Stimulated activated CD4-positive, alpha-beta T cell treated with anti-CD3 and anti-CD28 coated beads, Interleukin-4, amount 100 ng/mL, for 1 hour (primary cell): ENCODE results near the gene KIF2C.
"Not testable (repeated sequence)": the region's sequence is repeated elsewhere in the genome, so short reads cannot be mapped to it uniquely, and the experiment has no call there.

ENCODE experiments used
- DNase-seq: peaks from one replicate; pipeline ENCODE4 v3.0.0-alpha.2; 2020

Gene KIF2C

GRCh38 chr1:44739307-44740178, at the start of gene KIF2C:
Gene KIF2C (plus strand): TSS chr1:44739837. CDS start chr1:44739933, 96 bp downstream.
- DNase-seq: peak; percentile 97

DNA sequence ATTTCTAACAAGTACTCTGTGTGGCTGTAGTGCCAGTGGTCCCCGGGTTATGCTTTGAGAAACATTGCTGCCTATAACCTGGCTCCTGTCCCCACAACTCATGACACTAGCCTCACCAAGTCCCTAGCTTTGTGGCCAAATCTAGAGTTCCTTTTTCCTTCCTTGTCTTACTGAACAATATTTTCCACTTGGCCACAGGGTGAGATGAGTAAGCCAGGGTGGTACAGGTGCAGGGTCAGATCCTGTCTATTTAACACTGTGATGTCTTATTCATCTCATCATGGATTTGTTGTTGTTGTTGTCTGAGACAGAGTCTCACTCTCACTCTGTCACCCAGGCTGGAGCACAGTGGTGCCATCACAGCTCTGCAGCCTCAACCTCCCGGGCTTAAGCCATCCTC, 46.5 kb upstream of the KIF2C start:
- no peak for DNase-seq

GRCh38 chr1:44693900-44694299, 45.7 kb upstream of the KIF2C start:
- DNase-seq: no peak

DNA sequence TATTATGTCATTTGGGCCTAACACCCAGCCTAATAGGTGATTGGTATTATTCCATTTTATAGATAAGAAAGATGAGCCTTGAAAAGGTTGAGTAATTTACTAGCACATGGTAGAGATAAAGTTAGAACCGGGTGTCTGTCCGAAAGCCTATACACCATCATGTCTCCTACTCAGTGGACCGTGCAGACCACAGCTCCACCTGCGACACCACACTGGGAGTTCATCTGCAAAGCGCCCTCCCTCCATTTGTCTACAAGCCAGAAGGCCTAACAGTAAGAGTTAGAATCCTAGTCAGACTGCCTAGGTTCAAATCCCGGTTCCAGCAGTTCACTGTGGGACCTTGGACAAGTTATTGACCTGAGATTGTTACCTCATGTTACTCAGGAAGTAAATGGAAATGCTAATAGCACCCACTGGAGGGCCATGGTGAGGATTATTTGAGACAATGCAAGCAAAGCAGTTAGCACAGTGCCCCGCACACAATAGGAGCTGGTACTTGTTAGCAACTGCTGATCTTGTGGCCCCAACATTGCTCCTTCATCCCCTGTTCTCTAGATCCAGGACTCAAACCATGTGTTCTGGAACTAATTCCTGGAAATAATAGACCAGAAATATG, 44.7 kb upstream of the KIF2C start:
- no peak for DNase-seq

DNA sequence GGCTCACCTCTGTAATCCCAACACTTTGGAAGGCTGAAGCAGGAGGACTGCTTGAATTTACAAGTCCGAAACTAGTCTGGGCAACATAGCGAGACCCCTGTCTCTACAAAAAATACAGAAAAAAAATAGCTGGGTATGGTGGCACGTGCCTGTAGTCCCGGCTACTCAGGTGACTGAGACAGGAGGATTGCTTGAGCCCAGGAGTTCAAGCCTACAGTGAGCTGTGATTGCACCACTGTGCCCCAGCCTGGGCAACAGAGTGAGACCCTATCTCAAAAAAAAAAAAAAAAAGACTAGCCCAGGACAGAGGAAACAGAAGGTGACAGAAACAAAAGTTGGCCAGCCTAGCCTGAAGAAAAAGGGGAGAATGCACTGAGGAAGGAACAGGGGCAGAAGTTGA, 44.0 kb upstream of the KIF2C start:
- no peak for DNase-seq

- no peak for DNase-seq
Observed at GRCh38 chr1:44696101-44696500, 43.5 kb upstream of the KIF2C start.

DNA sequence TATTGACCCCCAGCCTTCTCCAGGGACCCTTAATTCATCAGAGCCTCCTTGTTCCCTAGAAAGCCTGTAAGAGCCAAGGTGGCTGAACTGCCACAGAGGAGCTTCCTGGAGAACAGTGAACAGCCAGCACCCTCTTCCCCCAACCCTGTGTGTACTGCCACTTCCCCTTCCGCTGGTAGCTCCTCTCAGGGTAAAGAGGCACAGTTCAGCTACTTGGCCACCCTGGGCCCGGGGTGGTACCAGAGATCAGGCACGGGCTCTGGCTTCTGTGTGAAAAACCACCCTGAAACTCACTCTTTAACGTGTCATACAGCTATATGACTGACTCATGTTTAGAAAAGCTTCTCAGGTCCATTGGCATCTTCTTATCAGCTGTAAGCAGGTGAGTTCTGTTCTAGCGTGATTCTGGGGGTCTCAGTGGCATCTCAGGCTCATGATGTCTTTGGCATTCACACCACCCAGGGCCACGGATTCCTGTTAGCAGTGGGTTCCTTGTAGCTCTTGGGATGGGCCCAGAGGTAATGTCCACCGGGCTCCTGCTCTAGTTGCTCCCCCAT, 42.8 kb upstream of the KIF2C start:
- DNase-seq: peak; percentile 19

- DNase-seq: no peak
Observed at GRCh38 chr1:44698138-44698537, 41.5 kb upstream of the KIF2C start.

DNA sequence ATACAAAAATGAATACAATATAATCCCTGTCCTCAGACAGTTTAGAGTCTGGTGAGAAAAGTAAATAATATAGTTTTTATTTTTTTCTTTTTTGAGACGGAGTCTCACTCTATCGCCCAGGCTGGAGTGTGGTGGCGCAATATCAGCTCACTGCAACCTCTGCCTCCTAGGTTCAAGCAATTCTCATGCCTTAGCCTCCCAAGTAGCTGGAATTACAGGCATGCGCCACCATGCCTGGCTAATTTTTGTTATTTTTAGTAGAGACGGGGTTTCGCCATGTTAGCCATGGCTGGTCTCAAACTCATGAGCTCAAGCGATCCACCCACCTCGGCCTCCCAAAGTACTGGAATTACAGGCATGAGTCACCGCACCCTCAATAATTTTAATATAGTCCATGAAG, 40.3 kb upstream of the KIF2C start:
- not testable (repeated sequence) for DNase-seq

DNA sequence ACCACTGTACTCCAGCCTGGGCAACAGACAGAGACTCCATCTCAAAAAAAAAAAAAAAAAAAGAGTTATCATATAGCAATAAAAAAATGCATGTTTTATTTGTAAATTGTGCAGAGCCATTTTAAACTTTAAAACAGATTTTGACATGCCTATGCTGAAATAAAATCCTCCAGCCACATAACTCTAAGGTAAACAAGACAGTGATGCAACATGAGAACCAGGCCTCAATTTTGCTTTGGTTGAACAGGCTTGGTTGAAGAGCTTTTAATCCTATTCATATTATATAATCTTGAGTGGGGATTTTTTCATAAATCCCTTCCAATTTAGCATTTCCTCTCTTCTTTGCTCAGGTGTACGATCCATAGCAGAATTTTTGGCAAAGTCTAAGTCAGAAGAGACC, 39.1 kb upstream of the KIF2C start:
- DNase-seq: no peak

DNA sequence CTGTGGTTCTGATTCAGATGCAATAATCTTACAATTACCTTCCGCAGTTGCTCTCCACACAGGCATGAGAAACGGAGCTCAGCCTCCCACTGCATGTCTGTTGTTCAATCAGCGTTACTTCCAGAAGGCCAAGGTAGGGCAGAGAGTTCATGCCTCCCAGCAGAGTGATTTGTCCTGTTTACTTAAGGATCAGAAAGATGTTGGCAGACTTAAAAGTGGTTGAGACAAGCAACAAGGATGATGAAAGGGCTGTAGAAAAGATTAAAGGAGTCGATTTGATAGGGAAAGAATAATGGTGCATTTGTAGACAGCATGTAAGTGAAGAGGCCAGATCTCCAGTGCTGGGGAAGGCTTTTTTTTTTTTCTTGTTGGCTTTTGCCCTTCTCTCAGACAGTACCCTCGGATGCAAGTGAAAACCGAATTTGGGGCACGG, 38.5 kb upstream of the KIF2C start:
- no peak for DNase-seq

DNA sequence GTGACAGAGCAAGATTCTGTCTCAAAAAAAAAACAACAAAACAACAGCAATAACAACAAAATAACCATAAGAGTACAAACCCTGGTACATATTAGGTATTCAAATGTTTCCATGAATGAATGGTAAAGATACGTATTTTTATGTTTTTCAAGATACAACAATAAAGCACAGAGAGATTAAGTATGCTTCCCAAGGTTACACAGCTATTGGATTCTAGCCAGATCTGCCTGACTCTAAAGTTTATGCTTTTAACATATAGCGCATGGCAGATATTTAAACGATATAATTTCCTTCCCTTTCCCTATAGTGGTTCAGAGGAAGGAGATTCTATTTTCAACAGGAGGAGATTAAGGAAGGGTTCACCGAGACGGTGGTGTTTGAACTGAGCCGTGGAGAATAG, 34.2 kb upstream of the KIF2C start:
- no peak for DNase-seq

DNA sequence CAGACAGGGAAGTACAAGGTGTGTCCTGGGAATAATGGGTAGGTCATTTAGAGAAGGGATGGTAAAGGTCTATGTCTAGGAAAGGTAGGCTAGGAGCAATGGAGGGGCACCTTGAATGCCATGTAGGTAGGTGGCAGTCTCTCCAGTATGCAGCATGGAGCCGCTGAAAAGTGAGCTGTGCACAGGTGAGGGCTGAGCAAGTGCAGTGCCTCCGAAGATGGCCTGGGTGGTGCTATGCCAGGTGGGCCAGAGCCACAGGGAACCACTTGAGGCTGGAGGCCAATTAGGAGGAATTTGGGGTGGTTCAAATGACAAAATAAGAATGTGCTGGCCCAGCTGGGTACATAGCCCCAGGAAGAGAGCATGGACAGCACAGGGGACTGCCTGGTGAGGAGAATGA, 33.7 kb upstream of the KIF2C start:
- no peak for DNase-seq

DNA sequence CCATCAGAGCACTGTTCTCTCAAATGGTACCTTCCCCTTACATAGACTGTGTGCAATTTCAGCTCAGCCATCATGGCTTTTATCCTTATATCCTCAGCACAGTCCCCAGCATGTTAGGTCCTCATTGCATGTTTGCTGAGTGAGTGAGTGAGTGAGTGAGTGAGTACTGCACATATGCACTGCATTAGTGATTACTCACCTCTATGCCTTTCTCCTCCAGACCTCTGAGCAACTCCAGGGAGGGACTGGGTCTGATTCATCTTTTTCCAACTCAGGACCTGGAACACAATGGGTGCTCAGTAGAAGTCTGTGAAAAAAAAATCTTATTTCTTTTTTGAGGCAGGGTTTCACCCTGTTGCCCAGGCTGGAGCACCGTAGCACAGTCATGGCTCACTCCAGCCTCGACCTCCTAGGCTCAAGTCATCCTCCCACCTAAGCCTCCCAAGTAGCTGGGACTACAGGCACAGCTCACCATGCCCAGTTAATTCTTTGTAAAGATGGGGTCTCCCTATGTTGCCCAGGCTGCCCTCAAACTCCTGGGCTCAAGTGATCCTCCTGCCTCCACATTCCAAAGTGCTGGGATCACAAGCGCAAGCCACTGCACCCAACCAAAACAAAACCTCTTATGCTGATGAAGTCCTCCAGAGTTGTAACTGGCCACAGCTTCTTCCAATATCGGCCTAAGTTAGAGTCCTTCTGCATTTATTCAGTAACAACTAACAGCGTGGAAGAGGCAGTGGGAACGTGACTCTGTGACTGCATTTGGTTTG, 32.3 kb upstream of the KIF2C start:
- DNase-seq: no peak

GRCh38 chr1:44707959-44708831, 31.4 kb upstream of the KIF2C start:
- DNase-seq: no peak

- DNase-seq: no peak
Observed at GRCh38 chr1:44713321-44713781, 26.3 kb upstream of the KIF2C start.

DNA sequence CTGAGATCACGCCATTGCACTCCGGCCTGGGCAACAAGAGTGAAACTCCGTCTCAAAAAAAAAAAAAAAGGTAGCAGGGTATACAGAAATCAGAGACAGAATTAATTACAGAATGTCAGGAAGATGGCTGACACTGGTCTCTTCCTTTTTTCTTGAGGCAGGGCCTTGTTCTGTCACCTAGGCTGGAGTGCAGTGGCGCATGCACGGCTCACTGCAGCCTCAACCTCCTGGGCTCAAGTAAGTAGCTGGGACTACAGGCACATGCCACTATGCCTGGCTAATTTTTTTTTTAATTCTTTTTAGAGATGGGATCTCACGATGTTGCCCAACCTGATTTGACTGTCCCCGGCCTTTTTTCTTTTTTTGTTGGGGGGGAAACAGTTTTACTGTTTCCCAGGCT, 25.1 kb upstream of the KIF2C start:
- no peak for DNase-seq

GRCh38 chr1:44714944-44715571, 24.6 kb upstream of the KIF2C start:
- peak; percentile 50 for DNase-seq

- no peak for DNase-seq
Observed at GRCh38 chr1:44717156-44717555, 22.5 kb upstream of the KIF2C start.

DNA sequence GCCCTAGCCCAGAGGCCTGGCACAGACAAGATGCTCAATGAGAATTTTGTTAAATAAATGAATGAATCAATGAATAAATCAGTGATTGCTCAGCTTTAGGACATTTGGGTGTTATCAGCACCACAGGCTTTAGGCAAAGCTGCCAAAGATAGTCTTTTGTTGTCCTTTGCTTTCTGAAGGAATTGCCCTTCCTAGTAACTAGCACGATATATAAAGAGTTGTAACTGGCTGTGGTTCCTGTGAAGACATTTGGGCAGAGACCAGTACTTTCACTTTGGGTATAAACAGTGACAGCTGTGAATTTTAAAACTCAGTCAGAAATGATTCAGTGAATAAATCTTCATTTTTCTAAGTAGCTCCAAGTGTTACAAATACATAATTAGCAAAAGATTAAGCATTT, 22.0 kb upstream of the KIF2C start:
- DNase-seq: no peak

- DNase-seq: no peak
Observed at GRCh38 chr1:44718091-44718490, 21.5 kb upstream of the KIF2C start.

DNA sequence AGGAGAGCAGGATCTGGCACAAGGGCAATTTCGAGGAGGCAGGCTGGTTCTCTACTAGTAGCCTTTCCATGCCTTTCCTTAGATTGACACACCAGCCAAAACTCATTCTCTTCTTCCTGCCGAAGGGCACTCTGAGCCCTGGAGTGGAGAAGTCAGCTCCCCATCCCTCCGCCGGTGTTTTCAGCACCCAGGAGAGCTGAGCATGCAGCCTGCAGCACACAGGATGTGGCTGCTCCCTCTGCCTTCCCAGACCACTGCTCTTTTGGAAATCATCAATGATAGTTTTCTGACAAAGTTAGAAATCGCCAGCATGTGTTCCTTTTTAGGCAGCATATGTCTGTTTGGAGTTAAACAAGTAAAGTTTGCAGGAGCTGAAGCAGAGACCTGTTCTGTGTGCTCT, 20.3 kb upstream of the KIF2C start:
- no peak for DNase-seq
